GM10248 (cell line): Measurements from ENCODE around the gene SEMA3G.

Experiments used
- CTCF ChIA-PET: fragments of 300-600 bp; sonication (Branson Sonifier 250); formaldehyde crosslinking; extraction: SDS; loops from one replicate; lab custom pipeline; 2021; ENCODE audit warnings: antibody characterized with exemption; lab: Yijun Ruan, JAX
- POLR2A ChIA-PET: fragments of 350-650 bp; sonication (Branson Sonifier 250); formaldehyde crosslinking; extraction: SDS; loops from one replicate; lab custom pipeline; 2020; ENCODE audit warnings: antibody characterized with exemption; lab: Yijun Ruan, JAX
- DNase-seq: peaks from one replicate; pipeline ENCODE4 v3.0.0; 2012; ENCODE audit errors: extremely low spot score
- TF ChIP-seq, protein P1 (sequence below): IDR thresholded peaks from 2 replicates; pipeline ENCODE4 v1.5.1; 2012; ENCODE audit warnings: mild to moderate bottlenecking, low read depth; ENCODE audit errors: extremely low read depth, missing control alignments, control extremely low read depth

The SEMA3G gene

DNA sequence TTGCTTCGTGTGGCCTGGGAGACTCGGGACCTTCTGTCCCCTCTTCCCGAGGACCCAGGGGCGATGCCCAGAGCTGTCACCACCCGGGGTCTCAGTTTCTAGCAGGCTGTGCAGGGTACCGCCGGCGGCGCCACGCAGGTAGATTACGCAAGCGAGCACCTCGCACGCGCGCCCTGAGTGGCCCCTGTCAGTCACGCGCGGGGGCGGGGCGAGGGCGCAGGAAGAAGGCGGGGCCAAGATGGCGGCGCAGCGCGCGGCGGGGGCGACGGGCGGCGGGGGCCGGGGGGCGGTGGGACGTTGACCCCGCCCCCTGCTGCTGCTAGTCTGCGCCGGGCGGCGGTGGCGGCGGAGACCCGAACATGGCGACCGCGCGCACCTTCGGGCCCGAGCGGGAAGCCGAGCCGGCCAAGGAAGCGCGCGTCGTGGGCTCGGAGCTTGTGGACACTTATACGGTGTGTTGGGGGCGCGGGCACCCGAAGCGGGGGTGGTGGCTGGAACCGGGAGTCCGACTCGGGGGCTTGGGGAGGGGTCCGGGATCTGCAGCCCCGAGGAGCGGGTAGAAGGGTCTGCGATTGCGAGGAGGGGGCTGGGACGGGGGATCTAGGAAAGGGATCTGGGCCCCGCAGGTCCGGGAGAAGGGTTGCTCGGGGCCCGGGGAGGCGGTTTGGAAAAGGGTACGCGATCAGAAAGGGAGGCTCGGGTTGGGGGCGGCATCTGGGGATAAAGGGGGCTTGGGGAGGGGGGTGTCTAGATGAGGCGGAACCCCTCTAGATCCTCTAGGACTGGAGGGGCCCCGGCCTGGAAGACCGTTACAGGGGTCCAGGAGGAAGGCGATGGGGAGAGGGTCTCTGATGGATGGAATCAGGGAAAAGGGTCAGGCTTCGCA, 10.6 kb upstream of the SEMA3G start, which contains the start of gene NISCH:
NISCH (plus strand) TSS at position 322 of the 886 bp plus-strand sequence; CDS start at position 360, 38 bp downstream.
- peak; percentile 98 for DNase-seq
- ChIA-PET POLR2A (no interaction called here), CTCF (interaction anchor here (1.7 to 7.9 kb wide), 3 partner anchors 9 to 43 kb away, joined by 5 to 60 read pairs (median 53); partner anchors contain the start of gene SEMA3G)
- TF ChIP-seq, protein P1, sequence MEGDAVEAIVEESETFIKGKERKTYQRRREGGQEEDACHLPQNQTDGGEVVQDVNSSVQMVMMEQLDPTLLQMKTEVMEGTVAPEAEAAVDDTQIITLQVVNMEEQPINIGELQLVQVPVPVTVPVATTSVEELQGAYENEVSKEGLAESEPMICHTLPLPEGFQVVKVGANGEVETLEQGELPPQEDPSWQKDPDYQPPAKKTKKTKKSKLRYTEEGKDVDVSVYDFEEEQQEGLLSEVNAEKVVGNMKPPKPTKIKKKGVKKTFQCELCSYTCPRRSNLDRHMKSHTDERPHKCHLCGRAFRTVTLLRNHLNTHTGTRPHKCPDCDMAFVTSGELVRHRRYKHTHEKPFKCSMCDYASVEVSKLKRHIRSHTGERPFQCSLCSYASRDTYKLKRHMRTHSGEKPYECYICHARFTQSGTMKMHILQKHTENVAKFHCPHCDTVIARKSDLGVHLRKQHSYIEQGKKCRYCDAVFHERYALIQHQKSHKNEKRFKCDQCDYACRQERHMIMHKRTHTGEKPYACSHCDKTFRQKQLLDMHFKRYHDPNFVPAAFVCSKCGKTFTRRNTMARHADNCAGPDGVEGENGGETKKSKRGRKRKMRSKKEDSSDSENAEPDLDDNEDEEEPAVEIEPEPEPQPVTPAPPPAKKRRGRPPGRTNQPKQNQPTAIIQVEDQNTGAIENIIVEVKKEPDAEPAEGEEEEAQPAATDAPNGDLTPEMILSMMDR, result no peak

DNA sequence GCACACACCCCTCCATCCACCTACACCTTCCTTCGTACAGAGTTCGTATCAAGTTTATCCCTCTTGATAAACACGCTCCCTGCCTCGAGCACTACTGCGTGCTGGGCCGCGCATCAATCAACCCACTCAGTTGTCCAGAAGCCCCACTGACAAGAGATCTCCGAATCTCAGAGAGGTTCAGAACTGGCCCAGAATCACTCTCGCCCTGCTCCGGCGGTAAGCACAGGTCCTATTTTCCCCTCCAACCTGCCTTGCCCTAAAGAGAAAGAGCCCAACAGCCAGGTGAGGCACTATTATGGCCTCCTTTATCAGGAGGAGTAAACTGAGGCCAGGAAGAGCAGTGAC, 10.0 kb upstream of the SEMA3G start:
- ChIA-PET POLR2A (no interaction called here), CTCF (interaction anchor here (1.2 to 17.8 kb wide), 3 partner anchors 13 to 42 kb away, joined by 3 to 345 read pairs (median 5); no protein-coding TSS in a partner anchor)
- TF ChIP-seq, protein P1, result no peak
- DNase-seq, result no peak

DNA sequence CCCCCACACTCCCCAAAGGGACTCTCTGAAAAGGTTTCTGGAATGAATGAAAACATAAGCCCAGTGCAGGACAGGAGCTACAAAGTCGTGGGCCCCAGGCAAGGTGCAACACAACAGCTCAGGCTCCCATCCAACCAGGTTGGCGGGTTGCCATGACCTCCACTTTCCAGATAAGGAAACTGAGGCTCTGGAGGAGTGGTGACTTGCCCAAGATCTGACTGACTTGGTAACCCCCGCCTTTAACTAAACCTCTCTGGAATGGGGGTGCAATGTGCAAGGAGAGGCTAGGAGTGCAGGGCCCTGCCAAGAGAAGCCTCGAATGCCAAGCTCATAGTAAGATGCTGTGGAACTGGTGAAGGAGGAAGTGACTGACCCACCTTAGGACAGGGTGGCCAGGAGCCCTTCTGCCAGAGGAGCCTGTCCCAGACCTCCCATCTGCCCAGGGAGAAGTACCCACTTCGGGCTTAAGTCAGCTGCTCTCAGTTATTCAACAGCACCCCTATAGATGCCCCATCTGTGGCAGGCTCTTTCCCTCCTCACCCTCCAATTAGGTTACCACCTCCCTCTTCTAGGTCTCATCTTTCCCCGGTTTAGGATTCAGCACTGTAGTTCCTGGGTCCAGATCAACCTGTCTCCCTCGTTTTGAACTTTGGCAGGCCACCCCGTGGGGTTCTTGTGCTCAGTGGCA, 9.5 kb upstream of the SEMA3G start:
- no peak for DNase-seq
- ChIA-PET POLR2A (no interaction called here), CTCF (interaction anchor here (1.2 to 17.8 kb wide), 4 partner anchors 8 to 24 kb away, joined by 3 to 345 read pairs (median 4); partner anchors contain the start of gene SEMA3G)
- TF ChIP-seq, protein P1, result no peak

DNA sequence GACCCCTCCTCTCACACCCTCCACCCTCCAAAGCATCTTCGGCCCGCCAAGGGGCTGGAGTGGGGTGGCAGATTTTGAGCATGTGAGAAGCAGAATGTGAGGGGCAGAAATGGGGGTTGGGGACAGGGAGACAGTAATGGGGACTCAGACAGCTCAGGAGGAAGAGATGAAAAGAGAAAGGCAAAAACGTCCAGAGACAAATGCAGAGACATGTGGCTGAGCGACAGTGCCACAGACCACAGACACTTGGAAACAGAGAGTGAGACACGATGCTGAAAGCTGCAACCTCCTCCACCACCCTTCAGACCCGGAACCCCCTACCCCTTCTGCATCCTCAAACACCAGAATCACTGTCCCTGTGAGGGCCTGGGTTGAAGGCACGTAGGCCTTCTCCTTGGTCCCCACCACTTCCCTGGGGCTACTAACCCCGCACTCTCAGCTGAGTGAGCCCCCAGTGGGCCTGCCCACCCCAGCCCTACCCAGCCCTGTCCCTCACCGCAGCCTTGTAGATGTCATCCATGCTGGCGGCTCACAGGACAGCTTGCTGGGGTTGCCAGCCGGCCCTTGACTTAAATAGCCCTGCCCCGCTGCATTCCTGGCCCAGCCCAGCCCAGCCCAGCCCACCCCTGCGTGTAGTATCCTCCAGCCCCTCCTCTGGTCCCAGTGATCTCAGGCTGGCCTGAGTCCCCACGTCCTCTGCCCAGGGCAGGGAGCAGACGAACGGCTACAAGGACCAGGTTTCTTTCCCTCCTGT, 8.8 kb upstream of the SEMA3G start, which contains the start of gene TNNC1:
TNNC1 (minus strand) TSS at position 546 of the 754 bp plus-strand sequence; CDS start at position 520, 26 bp downstream.
- DNase-seq, result no peak
- TF ChIP-seq, protein P1, result no peak
- POLR2A ChIA-PET, result no interaction called here
- CTCF ChIA-PET, result interaction anchor here (1.2 to 17.8 kb wide), 4 partner anchors 8 to 24 kb away, joined by 3 to 345 read pairs (median 4); partner anchors contain the start of gene SEMA3G

DNA sequence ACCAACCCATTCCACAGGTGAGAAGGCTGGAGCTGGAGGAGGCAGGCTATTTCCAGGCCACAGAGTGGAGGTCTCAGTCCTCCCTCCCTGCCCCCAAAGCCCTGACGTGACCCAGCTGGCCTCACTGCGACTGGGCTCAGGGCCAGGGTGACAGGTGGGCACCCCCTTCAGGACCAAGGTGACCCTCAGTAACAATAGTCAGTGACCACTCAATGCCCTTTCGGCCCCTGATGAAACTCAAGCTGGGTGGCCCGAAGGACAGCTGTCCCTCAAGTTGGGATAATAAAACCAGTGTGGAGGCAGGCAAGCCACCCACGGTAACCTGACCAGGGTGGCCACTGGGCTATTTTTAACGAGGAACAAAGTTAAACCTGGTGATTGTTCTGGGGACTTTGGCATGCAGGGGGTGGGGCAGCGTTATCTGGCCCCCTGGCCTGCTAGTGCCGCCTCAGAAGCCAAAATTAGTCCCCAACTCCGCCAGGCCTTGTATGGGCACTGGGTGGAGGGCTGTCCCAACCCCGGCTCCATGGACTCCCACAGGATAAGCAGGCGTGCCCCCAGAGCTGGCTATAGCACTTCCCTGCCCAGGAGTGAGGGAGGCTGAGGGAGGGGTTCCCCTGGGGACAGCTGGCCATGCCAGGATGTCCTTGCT, 7.8 kb upstream of the SEMA3G start:
- ChIA-PET POLR2A (no interaction called here), CTCF (interaction anchor here (1.5 to 17.8 kb wide), 3 partner anchors 10 to 47 kb away, joined by 6 to 345 read pairs (median 6); no protein-coding TSS in a partner anchor)
- no peak for DNase-seq
- TF ChIP-seq, protein P1, result no peak
